ENCODE results near the gene SPRN. TPM values are rescaled to one million over a fixed set of nuclear protein-coding genes. Genes with fewer than 3 reads are reported as not detected.

SPRN gene
- total and polyA plus RNA-seq, 2 donors from 2014 or later = not detected

DNA sequence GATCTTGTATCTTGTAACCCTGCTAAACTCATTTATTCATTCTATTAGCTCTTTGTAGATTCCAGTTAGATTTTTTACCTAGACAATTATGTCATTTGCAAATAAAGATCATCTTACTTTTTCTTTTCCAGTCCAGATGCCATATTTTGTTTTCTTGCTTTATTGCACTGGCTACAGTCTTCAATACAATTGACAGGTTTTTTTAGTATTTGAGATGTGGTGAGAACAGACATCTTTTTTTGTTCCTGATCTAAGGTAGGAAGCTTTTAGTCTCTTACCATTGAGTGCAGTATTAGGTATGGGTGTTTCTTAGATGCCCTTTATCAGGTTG lies 12.1 kb downstream of the SPRN start:
- Histone ChIP-seq H3K27ac (ENCODE audit: low read depth in 2 of 2, low read length in 2 of 2) (no peak overlapping the region), H3K4me3 (ENCODE audit: low read length in 3 of 3) (no peak overlapping the region), H3K9me3 (ENCODE audit: control insufficient read depth in 2 of 3, insufficient read depth in 1 of 3, low read length in 3 of 3) (peaks cover 4 to 12% (median 6%) of the 10 kb centered on the region in 3 donors), H3K9ac (ENCODE audit: low read length in 3 of 3) (no peak overlapping the region), H3K4me1 (ENCODE audit: control insufficient read depth in 2 of 3, insufficient read depth in 2 of 3, low read depth in 1 of 3, low read length in 3 of 3) (no peaks in the 10 kb centered on the region), H3K36me3 (ENCODE audit: control insufficient read depth in 2 of 3, insufficient read depth in 3 of 3, low read length in 3 of 3) (peaks cover 0 to 14% (median 12%) of the 10 kb centered on the region in 3 donors), H3K27me3 (ENCODE audit: control insufficient read depth, insufficient read depth, low read length) (no peaks in the 10 kb centered on the region)
- TF ChIP-seq, protein P1, sequence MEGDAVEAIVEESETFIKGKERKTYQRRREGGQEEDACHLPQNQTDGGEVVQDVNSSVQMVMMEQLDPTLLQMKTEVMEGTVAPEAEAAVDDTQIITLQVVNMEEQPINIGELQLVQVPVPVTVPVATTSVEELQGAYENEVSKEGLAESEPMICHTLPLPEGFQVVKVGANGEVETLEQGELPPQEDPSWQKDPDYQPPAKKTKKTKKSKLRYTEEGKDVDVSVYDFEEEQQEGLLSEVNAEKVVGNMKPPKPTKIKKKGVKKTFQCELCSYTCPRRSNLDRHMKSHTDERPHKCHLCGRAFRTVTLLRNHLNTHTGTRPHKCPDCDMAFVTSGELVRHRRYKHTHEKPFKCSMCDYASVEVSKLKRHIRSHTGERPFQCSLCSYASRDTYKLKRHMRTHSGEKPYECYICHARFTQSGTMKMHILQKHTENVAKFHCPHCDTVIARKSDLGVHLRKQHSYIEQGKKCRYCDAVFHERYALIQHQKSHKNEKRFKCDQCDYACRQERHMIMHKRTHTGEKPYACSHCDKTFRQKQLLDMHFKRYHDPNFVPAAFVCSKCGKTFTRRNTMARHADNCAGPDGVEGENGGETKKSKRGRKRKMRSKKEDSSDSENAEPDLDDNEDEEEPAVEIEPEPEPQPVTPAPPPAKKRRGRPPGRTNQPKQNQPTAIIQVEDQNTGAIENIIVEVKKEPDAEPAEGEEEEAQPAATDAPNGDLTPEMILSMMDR (IDR thresholded peaks at IDR 0.05; ENCODE audit: borderline replicate concordance, extremely low read depth, insufficient read depth) = no peak
- intact Hi-C loops (cut with DNase I) = no loop called here
- DNase-seq = no peak
- FAIRE-seq = no peak

DNA sequence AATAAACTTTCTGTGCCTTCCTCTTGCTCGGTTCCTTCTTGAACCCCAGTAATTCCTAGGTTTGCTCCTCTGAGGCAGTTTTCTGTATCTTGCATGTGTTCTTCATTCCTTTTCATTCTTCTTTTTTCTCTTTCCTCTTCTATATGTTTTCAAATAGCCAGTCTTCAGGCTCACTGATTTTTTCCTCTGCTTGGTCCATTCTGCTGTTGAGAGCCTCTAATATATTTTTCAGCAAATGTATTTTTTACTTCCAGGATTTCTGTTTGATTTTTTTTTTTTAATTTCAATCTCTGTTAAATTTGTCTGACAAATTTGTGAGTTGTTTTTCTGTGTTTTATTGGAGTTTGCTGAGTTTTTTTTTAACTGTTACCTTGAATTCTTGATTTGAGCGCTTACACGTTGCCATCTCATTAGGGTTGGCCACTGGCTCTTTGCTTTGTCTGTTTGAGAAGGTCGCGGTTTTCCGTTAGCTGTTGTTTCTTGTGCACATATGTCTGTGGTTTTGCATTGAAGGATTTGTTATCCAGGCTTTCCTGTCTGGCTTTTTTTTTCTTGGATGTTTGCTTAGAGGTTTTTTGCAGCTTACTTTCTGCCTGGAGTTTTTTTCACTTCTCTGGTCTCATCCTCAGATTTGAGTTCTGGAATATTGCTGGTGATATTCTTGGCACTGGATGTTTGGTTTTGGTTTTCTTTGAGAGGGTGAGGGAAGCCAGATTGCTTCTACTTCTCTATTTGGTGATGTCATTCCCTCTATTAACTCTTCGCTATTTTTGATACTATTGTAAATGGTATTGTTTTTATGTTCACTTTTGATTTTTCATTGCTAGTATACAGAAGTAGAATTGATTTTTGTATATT lies 12.7 kb downstream of the SPRN start:
- DNase-seq (no peak), FAIRE-seq (no peak)
- Histone ChIP-seq H3K36me3 (ENCODE audit: control insufficient read depth in 2 of 3, insufficient read depth in 3 of 3, low read length in 3 of 3) (peaks cover 0 to 18% (median 15%) of the 10 kb centered on the region in 3 donors), H3K27ac (ENCODE audit: low read depth in 2 of 2, low read length in 2 of 2) (no peak overlapping the region), H3K9me3 (ENCODE audit: control insufficient read depth in 2 of 3, insufficient read depth in 1 of 3, low read length in 3 of 3) (peaks cover 4 to 12% (median 6%) of the 10 kb centered on the region in 3 donors), H3K4me1 (ENCODE audit: control insufficient read depth in 2 of 3, insufficient read depth in 2 of 3, low read depth in 1 of 3, low read length in 3 of 3) (no peaks in the 10 kb centered on the region), H3K27me3 (ENCODE audit: control insufficient read depth, insufficient read depth, low read length) (no peaks in the 10 kb centered on the region), H3K4me3 (ENCODE audit: low read length in 3 of 3) (no peak overlapping the region), H3K9ac (ENCODE audit: low read length in 3 of 3) (no peak overlapping the region)
- intact Hi-C loops (cut with DNase I) = no loop called here
- TF ChIP-seq, protein P1 (IDR thresholded peaks at IDR 0.05; ENCODE audit: borderline replicate concordance, extremely low read depth, insufficient read depth) = no peak

DNA sequence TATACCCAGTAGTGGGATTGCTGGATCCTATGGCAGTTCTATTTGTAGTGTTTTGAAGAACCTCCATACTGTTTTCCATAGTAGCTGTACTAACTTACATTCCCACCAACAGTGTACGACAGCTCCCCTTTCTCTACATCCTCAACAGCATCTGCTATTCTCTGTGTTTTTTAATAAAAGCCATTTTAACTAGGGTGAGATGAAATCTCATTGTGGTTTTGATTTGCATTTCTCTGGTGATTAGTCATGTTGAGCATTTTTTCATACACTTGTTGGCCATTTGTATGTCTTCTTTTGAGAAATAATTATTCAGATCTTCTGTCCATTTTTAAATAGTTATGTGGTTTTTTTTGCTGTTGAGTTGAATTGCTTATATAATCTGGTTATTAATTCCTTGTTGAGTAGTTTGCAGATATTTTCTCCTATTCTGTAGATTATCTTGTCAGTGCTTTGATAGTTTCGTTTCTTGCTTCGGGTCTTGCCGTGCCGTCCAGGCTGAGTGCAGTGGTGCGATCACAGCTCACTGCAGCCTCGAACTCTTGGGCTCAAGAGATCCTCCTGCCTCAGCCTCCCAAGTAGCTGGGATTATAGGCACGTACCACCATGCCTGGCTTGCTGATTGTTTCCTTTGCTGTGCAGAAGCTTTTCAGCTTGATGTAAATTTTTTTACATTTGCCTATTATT lies 18.4 kb downstream of the SPRN start:
- no peak overlapping the region for H3K9ac ChIP-seq (ENCODE audit: low read length in 3 of 3)
- peaks cover 0 to 4% (median 0%) of the 10 kb centered on the region in 3 donors for H3K9me3 ChIP-seq (ENCODE audit: control insufficient read depth in 2 of 3, insufficient read depth in 1 of 3, low read length in 3 of 3)
- peaks cover 12 to 22% (median 21%) of the 10 kb centered on the region in 3 donors for H3K36me3 ChIP-seq (ENCODE audit: control insufficient read depth in 2 of 3, insufficient read depth in 3 of 3, low read length in 3 of 3)
- FAIRE-seq = no peak
- H3K4me1 ChIP-seq (ENCODE audit: control insufficient read depth in 2 of 3, insufficient read depth in 2 of 3, low read depth in 1 of 3, low read length in 3 of 3) = no peaks in the 10 kb centered on the region
- no peak for DNase-seq
- no peak overlapping the region for H3K4me3 ChIP-seq (ENCODE audit: low read length in 3 of 3)
- TF ChIP-seq, protein P1 (IDR thresholded peaks at IDR 0.05; ENCODE audit: borderline replicate concordance, extremely low read depth, insufficient read depth) = no peak
- intact Hi-C loops (cut with DNase I) = no loop called here
- H3K27me3 ChIP-seq (ENCODE audit: control insufficient read depth, insufficient read depth, low read length) = no peaks in the 10 kb centered on the region
- no peak overlapping the region for H3K27ac ChIP-seq (ENCODE audit: low read depth in 2 of 2, low read length in 2 of 2)
